ENCODE data around the gene DCST2. TPM values are rescaled to one million over a fixed set of nuclear protein-coding genes. Genes with fewer than 3 reads are reported as not detected.
A peak's percentile ranks its signal among the peaks of the same experiment; 100 is the strongest.

DCST2 gene
- total RNA-seq, 2 experiments from 2014 or later: 1.1 to 1.5 TPM

DNA sequence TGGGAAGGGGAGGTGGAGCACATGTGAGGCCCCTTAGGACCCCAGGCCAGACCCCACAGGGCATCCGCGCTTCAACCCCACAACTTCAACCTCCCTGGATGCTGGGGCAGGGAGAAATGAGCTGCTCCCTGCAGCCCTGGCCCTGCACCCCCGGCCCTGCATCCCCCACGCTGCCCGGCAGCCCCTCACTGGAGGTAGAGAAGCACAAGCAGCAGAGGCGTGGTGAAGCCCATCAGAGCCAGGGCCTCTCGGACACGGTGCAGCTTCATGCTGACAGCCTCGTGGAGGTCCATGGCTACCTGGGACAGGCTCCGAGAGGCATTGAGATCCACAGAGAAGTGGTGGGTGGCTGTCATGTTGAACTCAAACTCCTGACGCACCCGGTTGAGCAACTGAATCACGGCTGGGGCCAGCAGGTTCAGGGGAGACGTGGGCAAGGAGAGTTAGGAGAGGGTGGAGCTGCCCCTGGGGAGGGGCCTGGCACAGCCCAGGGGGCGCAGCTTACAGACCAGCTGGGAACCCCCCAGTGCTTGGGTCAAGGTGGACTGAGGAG is 3.3 kb downstream of the DCST2 start:
- intact Hi-C loops (cut with micrococcal nuclease): no loop called here
- no peak for DNase-seq
- H3K4me1 Mint-ChIP-seq (ENCODE audit: low read depth): no peaks in the 10 kb centered on the region
- H3K27me3 Mint-ChIP-seq (ENCODE audit: low read depth): no peaks in the 10 kb centered on the region
- H3K36me3 Mint-ChIP-seq (ENCODE audit: low read depth): no peaks in the 10 kb centered on the region
- CTCF ChIA-PET: no interaction called here
- no peak overlapping the region for H3K4me3 Mint-ChIP-seq
- no peaks in the 10 kb centered on the region for H3K9me3 Mint-ChIP-seq
- no peak overlapping the region for H3K27ac Mint-ChIP-seq

DNA sequence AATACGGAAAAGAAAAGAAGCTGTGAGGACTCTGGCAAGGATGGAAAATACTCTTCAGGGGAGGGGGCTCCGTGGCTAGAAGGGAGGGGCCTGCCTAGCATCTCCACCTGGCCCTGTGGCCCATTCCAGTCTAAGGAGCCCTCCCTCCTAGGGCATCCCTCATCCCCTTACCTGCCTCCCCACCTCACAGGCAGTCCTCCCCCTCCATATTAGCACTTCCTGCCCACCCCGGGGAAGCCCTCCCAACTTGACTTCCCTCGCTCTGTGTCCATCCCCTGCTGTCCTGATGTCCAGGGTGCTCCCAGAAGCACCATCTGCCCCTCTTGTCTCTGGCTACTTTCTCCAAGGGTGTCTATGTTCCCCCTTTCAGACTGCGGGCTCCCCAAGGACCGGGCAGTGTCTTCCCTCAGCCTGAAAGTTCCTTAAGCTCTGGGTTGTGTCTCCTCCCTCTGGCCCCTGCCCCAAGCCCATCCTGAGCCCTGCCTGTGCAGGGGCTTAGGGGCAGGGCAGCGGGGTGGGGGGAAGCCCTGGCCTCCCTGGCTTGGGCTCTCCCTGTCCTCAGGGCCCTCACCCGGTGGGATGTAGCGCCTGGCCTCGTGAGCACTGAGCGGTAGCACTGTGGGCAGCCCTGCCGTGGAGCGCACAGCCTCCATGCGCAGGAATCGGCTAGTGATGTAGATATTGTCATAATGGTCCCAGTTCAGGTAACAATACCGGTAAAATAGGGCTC is 3.9 kb downstream of the DCST2 start:
- no peak overlapping the region for H3K4me3 Mint-ChIP-seq
- H3K27ac Mint-ChIP-seq: no peak overlapping the region
- no peaks in the 10 kb centered on the region for H3K27me3 Mint-ChIP-seq (ENCODE audit: low read depth)
- intact Hi-C loops (cut with micrococcal nuclease): no loop called here
- CTCF ChIA-PET: interaction anchor here (1.5 kb wide), 1 partner anchor 21 kb away, joined by 3 read pairs; the partner anchor contains the start of gene ADAM15
- DNase-seq: no peak
- no peaks in the 10 kb centered on the region for H3K36me3 Mint-ChIP-seq (ENCODE audit: low read depth)
- H3K4me1 Mint-ChIP-seq (ENCODE audit: low read depth): no peaks in the 10 kb centered on the region
- H3K9me3 Mint-ChIP-seq: no peaks in the 10 kb centered on the region

DNA sequence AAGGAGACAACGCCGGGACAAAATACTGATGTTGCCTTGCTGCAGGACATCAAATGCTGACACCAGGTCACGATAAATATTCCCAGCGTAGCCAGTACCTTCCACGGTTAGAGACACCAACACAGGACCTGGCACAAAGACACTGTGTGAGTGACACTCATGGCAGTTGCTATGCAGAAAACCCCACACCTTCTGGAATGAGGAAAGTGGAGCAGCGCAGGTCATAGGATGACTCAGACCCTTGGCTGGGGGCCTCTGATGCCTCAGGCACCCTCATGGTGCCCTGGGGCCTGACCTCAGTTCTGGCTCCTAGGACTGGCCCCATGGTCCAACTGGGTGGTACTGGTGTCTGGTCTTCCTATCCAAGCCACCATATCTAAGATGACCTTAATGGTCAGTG is 7.0 kb downstream of the DCST2 start:
- CTCF ChIA-PET: interaction anchor here (1.2 kb wide), 1 partner anchor 34 kb away, joined by 5 read pairs; no protein-coding TSS in a partner anchor
- Mint-ChIP-seq H3K36me3 (ENCODE audit: low read depth) (no peaks in the 10 kb centered on the region), H3K4me1 (ENCODE audit: low read depth) (no peaks in the 10 kb centered on the region), H3K4me3 (no peak overlapping the region), H3K9me3 (no peaks in the 10 kb centered on the region), H3K27me3 (ENCODE audit: low read depth) (no peaks in the 10 kb centered on the region), H3K27ac (no peak overlapping the region)
- DNase-seq: no peak
- intact Hi-C loops (cut with micrococcal nuclease): no loop called here

DNA sequence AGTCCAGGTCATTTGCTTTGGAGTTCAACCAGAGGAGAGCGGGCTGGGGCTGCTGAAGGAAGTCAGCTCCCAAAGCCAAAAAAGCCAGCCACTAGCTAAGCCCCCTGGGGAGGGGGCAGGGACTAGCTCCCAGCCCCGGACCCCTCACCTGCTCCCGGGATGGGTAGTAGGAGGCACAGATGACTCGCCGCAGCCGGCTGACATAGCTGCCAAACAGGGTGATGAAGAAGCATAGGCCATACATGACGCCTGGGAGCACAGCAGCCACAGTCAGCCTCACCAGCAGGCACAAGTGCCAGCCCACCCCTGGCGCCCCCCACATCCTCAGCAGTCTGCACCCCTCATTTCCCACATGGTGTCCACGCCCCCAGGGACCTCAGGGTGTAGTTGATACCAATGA is 7.4 kb downstream of the DCST2 start:
- Mint-ChIP-seq H3K4me3 (no peak overlapping the region), H3K27ac (no peak overlapping the region), H3K9me3 (no peaks in the 10 kb centered on the region), H3K36me3 (ENCODE audit: low read depth) (no peaks in the 10 kb centered on the region), H3K4me1 (ENCODE audit: low read depth) (no peaks in the 10 kb centered on the region), H3K27me3 (ENCODE audit: low read depth) (no peaks in the 10 kb centered on the region)
- CTCF ChIA-PET: interaction anchor here (0.7 to 1.2 kb wide), 2 partner anchors 35 to 637 kb away, joined by 3 to 5 read pairs; no protein-coding TSS in a partner anchor
- intact Hi-C loops (cut with micrococcal nuclease): no loop called here
- DNase-seq: no peak

DNA sequence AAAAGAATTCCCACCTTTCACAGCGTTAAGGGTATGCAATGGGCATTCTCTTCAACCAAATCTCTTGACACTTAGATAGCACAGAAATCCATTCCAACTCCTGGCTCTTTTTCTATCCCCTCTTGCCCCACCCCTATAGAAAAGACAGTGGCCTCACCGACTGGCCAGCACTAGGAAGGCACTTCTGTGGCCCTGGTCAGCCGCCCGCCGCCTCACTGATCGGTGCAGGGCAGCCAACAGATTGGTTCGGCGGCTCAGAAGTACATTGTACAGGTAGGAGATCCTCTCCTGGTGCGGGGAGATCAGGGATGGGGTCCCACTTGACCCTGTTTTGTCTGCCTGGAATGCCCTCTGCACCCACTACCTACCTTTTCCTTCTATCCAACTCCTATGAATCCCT is 9.3 kb downstream of the DCST2 start:
- no peak for DNase-seq
- no peak overlapping the region for H3K4me3 Mint-ChIP-seq
- intact Hi-C loops (cut with micrococcal nuclease): no loop called here
- peaks cover 8% of the 10 kb centered on the region for H3K4me1 Mint-ChIP-seq (ENCODE audit: low read depth)
- H3K36me3 Mint-ChIP-seq (ENCODE audit: low read depth): peaks cover 3% of the 10 kb centered on the region
- no peaks in the 10 kb centered on the region for H3K27me3 Mint-ChIP-seq (ENCODE audit: low read depth)
- H3K27ac Mint-ChIP-seq: no peak overlapping the region
- CTCF ChIA-PET: no interaction called here
- H3K9me3 Mint-ChIP-seq: no peaks in the 10 kb centered on the region

DNA sequence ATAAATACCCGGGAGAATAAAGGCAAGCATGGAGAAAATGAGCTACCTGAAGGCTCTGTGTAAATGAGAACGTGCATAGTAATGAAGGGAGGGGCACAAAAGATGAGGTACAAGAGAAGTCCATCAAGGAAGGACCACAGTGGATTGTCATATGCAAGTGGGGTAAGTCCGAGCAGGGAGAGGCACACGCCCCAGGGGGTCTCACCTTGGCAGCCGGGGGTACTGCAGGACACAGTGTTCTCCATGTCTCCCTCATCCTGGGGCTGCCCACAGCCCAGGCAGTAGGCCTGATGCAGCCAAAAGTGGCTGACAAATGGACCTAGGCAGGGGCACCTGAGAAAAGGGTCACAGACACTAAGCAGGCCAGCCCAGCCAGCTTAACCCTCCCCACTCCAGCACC is 10.0 kb downstream of the DCST2 start:
- DNase-seq: no peak
- Mint-ChIP-seq H3K27me3 (ENCODE audit: low read depth) (no peaks in the 10 kb centered on the region), H3K4me3 (no peak overlapping the region), H3K4me1 (ENCODE audit: low read depth) (peaks cover 15% of the 10 kb centered on the region), H3K9me3 (no peaks in the 10 kb centered on the region), H3K36me3 (ENCODE audit: low read depth) (peaks cover 4% of the 10 kb centered on the region), H3K27ac (no peak overlapping the region)
- intact Hi-C loops (cut with micrococcal nuclease): no loop called here
- CTCF ChIA-PET: interaction anchor here (0.7 to 1.9 kb wide), 4 partner anchors 20 to 49 kb away, joined by 3 to 5 read pairs (median 3); partner anchors contain the start of gene CKS1B

DNA sequence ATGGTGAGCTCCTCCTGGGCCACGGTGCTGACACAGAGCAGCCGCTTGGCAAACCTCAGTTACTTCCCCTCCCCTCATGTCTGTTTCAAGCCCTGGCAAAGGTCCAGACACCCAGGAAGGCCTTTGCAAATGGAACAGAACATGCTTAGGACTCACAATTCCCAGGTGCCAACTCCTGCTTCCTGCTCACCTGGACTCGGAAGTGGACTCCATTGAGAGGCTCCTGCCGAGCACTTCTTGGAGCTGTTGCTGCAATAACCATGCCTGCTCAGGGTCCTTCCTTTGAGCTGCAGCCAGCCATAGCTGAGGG is 10.7 kb downstream of the DCST2 start:
- Mint-ChIP-seq H3K9me3 (no peaks in the 10 kb centered on the region), H3K4me1 (ENCODE audit: low read depth) (peaks cover 21% of the 10 kb centered on the region), H3K27ac (no peak overlapping the region), H3K27me3 (ENCODE audit: low read depth) (no peaks in the 10 kb centered on the region), H3K36me3 (ENCODE audit: low read depth) (peaks cover 4% of the 10 kb centered on the region), H3K4me3 (no peak overlapping the region)
- CTCF ChIA-PET: interaction anchor here (1.0 to 1.9 kb wide), 5 partner anchors 21 to 32 kb away, joined by 3 to 5 read pairs (median 3); partner anchors contain the start of gene LENEP
- intact Hi-C loops (cut with micrococcal nuclease): no loop called here
- no peak for DNase-seq

DNA sequence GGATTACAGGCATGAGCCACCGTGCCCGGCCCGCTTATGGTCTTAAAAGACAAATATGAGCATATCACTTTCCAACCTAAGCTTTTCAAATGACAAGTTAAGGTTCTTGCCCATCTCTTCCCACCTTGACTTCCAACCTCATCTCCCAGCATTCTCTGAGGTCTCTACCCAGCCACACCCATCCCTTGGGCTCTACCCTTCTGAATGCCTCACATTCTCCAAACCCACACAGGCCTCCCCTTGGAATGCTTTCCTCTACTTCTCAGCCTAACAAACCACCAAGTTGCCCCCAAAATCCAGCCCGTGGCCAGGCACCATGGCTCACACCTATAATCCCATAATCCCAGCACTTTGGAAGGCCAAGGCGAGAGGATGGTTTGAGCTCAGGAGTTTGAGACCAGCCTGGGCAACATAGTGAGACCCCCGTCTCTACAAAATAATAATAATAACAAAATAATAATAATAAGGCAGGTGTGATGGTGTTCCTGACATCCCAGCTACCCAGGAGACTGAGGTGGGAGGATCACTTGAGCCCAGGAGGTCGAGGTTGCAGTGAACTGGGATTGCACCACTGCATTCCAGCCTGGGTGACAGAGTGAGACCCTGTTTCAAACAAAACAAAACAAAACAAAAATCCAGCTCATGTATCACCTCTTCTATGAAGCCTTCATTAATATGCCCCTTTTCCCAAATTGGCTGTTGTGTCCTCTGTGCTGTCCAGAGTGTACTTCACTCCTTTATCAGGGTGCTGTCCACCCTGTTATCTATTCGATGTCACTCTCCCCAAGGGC is 11.2 kb downstream of the DCST2 start:
- H3K4me1 Mint-ChIP-seq (ENCODE audit: low read depth): peaks cover 25% of the 10 kb centered on the region
- no peaks in the 10 kb centered on the region for H3K9me3 Mint-ChIP-seq
- no peak overlapping the region for H3K27ac Mint-ChIP-seq
- H3K4me3 Mint-ChIP-seq: no peak overlapping the region
- no peaks in the 10 kb centered on the region for H3K27me3 Mint-ChIP-seq (ENCODE audit: low read depth)
- H3K36me3 Mint-ChIP-seq (ENCODE audit: low read depth): peaks cover 4% of the 10 kb centered on the region
- no peak for DNase-seq
- CTCF ChIA-PET: interaction anchor here (1.0 to 1.9 kb wide), 5 partner anchors 22 to 32 kb away, joined by 3 to 5 read pairs (median 3); partner anchors contain the start of gene LENEP
- intact Hi-C loops (cut with micrococcal nuclease): no loop called here

DNA sequence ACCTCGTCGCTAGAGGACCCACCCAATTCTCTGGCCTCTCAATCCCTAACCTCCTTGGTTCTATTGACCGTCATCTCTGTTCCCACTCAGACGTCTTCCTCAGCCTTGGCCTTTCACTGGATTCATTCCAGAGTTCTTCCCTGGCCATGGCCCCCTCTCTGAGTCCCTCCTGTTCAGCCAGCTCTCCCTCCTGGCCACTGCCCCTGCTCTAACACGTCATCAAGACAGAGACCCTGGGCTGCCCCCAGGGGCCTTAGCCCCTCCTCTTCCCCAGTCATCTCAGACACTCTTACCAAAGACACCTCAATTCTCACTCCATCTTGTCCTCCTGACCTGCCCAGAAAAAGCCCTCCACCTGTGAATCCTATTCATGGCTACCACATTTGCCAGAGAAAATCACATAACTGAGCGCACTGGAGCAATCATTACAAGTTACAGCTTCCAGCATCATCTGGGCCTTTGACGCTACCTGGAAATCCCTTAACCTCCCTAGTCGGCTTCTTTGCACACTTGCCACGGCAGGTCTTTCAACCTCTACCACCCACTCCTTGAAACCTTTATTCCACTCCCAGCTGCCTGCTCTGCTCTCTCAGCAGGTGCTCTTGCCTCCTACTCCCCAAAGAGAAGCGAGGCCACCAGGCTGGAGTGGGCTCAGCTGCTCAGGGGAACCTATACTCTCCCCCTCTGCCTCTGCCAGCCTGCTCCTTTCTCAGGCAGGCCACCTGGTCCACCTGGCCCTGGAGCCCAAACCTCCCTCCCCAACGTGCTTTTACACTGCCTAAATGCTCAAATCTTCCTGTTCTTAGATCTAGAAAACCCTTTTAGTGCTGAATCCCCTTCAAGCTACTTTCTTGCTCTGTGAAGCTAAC is 14.0 kb downstream of the DCST2 start:
- intact Hi-C loops (cut with micrococcal nuclease): no loop called here
- CTCF ChIA-PET: interaction anchor here (0.8 to 4.1 kb wide), 11 partner anchors 9 to 82 kb away, joined by 3 to 30 read pairs (median 5); partner anchors contain the start of genes FLAD1, PBXIP1 and SHC1
- peaks cover 19% of the 10 kb centered on the region for H3K36me3 Mint-ChIP-seq (ENCODE audit: low read depth)
- peaks cover 43% of the 10 kb centered on the region for H3K4me1 Mint-ChIP-seq (ENCODE audit: low read depth)
- H3K27ac Mint-ChIP-seq: peak overlapping the region; percentile 67
- no peak for DNase-seq
- H3K4me3 Mint-ChIP-seq: no peak overlapping the region
- H3K9me3 Mint-ChIP-seq: no peaks in the 10 kb centered on the region
- H3K27me3 Mint-ChIP-seq (ENCODE audit: low read depth): no peaks in the 10 kb centered on the region

DNA sequence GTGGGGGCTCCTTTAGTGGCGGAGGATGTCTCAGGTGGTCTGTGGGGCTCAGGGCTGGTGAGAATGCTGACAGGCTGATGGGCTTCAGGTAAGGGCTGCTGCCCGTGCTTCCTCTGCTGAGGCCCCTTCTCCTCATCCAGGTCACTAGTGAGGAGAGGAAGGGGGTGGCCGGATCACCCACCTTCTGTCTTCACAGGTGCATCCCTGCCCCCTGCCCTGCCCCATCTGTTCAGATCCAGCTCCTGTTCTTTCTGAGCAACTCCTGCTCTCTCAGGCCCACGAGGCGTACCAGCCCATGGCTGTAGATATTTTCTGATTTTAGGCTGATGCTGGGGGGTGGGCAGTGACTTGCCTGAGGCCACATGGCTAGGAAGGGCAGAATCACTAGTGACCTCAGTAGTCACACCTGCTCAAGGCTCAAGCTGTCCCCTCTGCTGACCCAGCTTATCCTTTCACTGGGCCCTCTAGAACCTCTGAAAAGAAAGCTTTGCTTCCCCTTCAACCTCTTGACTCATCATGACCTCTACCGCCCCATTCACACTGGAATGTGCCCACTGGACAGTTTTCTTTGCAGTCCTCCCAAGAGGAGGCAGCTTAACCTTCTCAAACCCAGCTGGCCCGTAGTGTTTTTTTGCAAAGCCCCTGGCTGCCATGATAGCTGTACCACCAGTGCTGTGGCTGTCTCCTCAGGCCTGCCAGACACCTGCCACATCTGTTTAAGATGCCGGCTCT is 14.8 kb downstream of the DCST2 start:
- peak overlapping the region; percentile 82 for H3K27ac Mint-ChIP-seq
- no peak for DNase-seq
- no peaks in the 10 kb centered on the region for H3K9me3 Mint-ChIP-seq
- peaks cover 51% of the 10 kb centered on the region for H3K4me1 Mint-ChIP-seq (ENCODE audit: low read depth)
- CTCF ChIA-PET: interaction anchor here (0.7 to 4.1 kb wide), 12 partner anchors 20 to 126 kb away, joined by 3 to 30 read pairs (median 4); partner anchors contain the start of genes ADAM15, FLAD1, LENEP and PBXIP1
- intact Hi-C loops (cut with micrococcal nuclease): no loop called here
- no peaks in the 10 kb centered on the region for H3K27me3 Mint-ChIP-seq (ENCODE audit: low read depth)
- peaks cover 24% of the 10 kb centered on the region for H3K36me3 Mint-ChIP-seq (ENCODE audit: low read depth)
- H3K4me3 Mint-ChIP-seq: no peak overlapping the region

DNA sequence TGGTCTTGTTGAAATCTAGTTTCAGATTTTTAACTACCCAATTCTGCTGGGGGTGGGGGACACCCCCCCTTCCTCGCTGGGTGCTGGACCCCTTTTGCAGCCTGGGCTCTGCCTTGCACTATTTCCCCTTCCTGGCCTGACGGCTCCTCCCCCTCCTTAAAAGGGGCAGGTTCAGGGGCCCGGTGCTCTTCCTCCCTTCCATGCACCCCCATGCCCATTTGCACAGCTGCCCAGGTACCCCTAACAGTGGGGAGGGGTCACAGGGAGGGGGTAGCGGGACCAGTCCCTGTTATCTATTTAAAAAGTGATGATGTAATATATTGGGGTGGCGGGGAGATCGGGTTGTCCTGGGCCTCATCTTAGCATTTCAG is 15.7 kb downstream of the DCST2 start:
- intact Hi-C loops (cut with micrococcal nuclease): loop anchor here (1.0 to 2.0 kb wide), 8 partner anchors 9 to 67 kb away; partner anchors contain the start of genes ADAM15, CKS1B, FLAD1 and PYGO2
- H3K4me1 Mint-ChIP-seq (ENCODE audit: low read depth): peaks cover 59% of the 10 kb centered on the region
- H3K27me3 Mint-ChIP-seq (ENCODE audit: low read depth): no peaks in the 10 kb centered on the region
- H3K36me3 Mint-ChIP-seq (ENCODE audit: low read depth): peaks cover 27% of the 10 kb centered on the region
- H3K27ac Mint-ChIP-seq: peak overlapping the region; percentile 82
- DNase-seq: no peak
- CTCF ChIA-PET: interaction anchor here (0.6 to 4.1 kb wide), 19 partner anchors 10 to 155 kb away, joined by 3 to 37 read pairs (median 6); partner anchors contain the start of genes FLAD1, KRTCAP2, LENEP and PBXIP1
- H3K4me3 Mint-ChIP-seq: peak overlapping the region; percentile 56
- no peaks in the 10 kb centered on the region for H3K9me3 Mint-ChIP-seq

Measured in activated naive CD4-positive, alpha-beta T cell treated with anti-CD3 and anti-CD28 coated beads for 36 hours (primary cell).